Measurements from ENCODE around the gene PRR15L. TPM values are rescaled to one million over a fixed set of nuclear protein-coding genes. Genes with fewer than 3 reads are reported as not detected.

Gene PRR15L
- total RNA-seq, 1 experiment from 2014 or later, result not detected

DNA sequence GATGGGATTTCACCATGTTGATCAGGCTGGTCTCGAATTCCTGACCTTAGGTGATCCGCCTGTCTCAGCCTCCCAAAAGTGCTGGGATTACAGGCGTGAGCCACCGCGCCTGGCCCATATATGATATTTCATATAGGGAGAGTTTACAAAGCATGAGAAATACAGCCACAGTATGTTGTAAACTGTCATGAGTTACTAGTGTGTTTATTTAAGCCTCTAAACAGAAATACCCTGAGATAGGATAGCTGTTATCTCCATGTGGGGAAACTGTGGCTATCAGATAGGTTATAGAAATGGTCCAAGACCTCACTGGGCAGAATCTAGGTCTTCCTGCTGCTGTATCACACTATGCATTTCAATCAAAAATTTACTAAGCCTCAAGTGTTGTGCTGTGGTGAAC lies 11.2 kb upstream of the PRR15L start:
- Histone ChIP-seq H3K27me3 (ENCODE audit: insufficient read depth, low read length) (no peaks in the 10 kb centered on the region), H3K27ac (ENCODE audit: insufficient read length, low read depth, low read length) (no peak overlapping the region)

More for the DNA sequence above, 11.2 kb upstream of the PRR15L start:
- Histone ChIP-seq H3K79me2 (ENCODE audit: insufficient read depth, low read length) (no peaks in the 10 kb centered on the region), H3K9me3 (ENCODE audit: control insufficient read depth, low read depth, low read length) (no peaks in the 10 kb centered on the region), H2BK20ac (ENCODE audit: low read depth, low read length, poor library complexity, severe bottlenecking) (no peak overlapping the region), H3K79me1 (ENCODE audit: insufficient read depth, low read depth, low read length, poor library complexity, severe bottlenecking) (no peaks in the 10 kb centered on the region), H3K56ac (ENCODE audit: insufficient read length, low read depth, low read length) (no peak overlapping the region), H2AK5ac (ENCODE audit: insufficient read length, low read length) (no peak overlapping the region), H4K5ac (ENCODE audit: insufficient read length, low read depth, low read length) (no peak overlapping the region), H3K4ac (ENCODE audit: low read depth, low read length) (no peak overlapping the region), H3K23me2 (ENCODE audit: insufficient read length, low read depth, low read length, poor library complexity, severe bottlenecking) (peaks cover 2% of the 10 kb centered on the region), H3K4me1 (ENCODE audit: insufficient read depth, low read length) (no peaks in the 10 kb centered on the region), H2BK5ac (ENCODE audit: insufficient read length, low read length) (no peak overlapping the region), H4K91ac (ENCODE audit: insufficient read length, low read depth, low read length) (no peak overlapping the region), H3K14ac (ENCODE audit: insufficient read depth, low read length) (no peak overlapping the region), H3T11ph (ENCODE audit: low read length) (no peak overlapping the region), H2BK15ac (ENCODE audit: low read depth, low read length) (no peak overlapping the region), H4K8ac (replicated peaks; ENCODE audit: insufficient read length, low read depth, low read length) (no peak overlapping the region), H2BK120ac (ENCODE audit: low read depth, low read length, poor library complexity, severe bottlenecking) (no peak overlapping the region), H2AFZ (ENCODE audit: low read length) (no peak overlapping the region), H4K20me1 (ENCODE audit: control insufficient read depth, insufficient read depth, insufficient read length) (no peaks in the 10 kb centered on the region), H3K23ac (ENCODE audit: insufficient read length, low read depth, low read length) (no peak overlapping the region), H3K18ac (ENCODE audit: insufficient read length, low read depth, low read length) (no peak overlapping the region), H3K9ac (ENCODE audit: extremely low read depth, insufficient read length, low read length) (no peak overlapping the region), H3K4me2 (ENCODE audit: insufficient read depth, insufficient read length, low read length) (no peak overlapping the region), H2BK12ac (ENCODE audit: insufficient read length, low read depth, low read length) (no peak overlapping the region)
- no peak for DNase-seq
- Mint-ChIP-seq H3K36me3 (ENCODE audit: insufficient read depth in 1 of 3, low read depth in 3 of 3) (peaks cover 0 to 11% (median 7%) of the 10 kb centered on the region in 3 experiments; a peak in 5 of 7 replicates), H3K27me3 (ENCODE audit: low read depth) (peaks cover 15% of the 10 kb centered on the region; the same call in 1 of the 2 replicates), H3K4me3 (no peak overlapping the region), H3K27ac (no peak overlapping the region), H3K4me1 (peaks cover 9 to 13% of the 10 kb centered on the region in 2 experiments), H3K9me3 (no peaks in the 10 kb centered on the region)
- WGBS (ENCODE audit: extremely low coverage, insufficient read length, low lambda C conversion rate), result no CpG with 5 or more reads among the region's 5 CpGs
- TF ChIP-seq, protein P1, sequence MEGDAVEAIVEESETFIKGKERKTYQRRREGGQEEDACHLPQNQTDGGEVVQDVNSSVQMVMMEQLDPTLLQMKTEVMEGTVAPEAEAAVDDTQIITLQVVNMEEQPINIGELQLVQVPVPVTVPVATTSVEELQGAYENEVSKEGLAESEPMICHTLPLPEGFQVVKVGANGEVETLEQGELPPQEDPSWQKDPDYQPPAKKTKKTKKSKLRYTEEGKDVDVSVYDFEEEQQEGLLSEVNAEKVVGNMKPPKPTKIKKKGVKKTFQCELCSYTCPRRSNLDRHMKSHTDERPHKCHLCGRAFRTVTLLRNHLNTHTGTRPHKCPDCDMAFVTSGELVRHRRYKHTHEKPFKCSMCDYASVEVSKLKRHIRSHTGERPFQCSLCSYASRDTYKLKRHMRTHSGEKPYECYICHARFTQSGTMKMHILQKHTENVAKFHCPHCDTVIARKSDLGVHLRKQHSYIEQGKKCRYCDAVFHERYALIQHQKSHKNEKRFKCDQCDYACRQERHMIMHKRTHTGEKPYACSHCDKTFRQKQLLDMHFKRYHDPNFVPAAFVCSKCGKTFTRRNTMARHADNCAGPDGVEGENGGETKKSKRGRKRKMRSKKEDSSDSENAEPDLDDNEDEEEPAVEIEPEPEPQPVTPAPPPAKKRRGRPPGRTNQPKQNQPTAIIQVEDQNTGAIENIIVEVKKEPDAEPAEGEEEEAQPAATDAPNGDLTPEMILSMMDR (conservative IDR thresholded peaks at IDR 0.05), result no peak
